HepG2 (cell line): Measurements from ENCODE around the gene DEPDC1. TPM values are rescaled to one million over a fixed set of nuclear protein-coding genes. Genes with fewer than 3 reads are reported as not detected.

ENCODE experiments used
- E2F2 ChIP-seq: sonication (generic); formaldehyde crosslinking; IDR thresholded peaks from 2 replicates; pipeline ENCODE4 v1.4.0; 2020; ENCODE audit warnings: missing genetic modification reagents, borderline replicate concordance
- LBX2 ChIP-seq: sonication (generic); formaldehyde crosslinking; IDR thresholded peaks from 2 replicates; pipeline ENCODE4 v1.5.0; 2020; ENCODE audit warnings: missing genetic modification reagents, mild to moderate bottlenecking, borderline replicate concordance
- SCMH1 ChIP-seq: sonication (generic); formaldehyde crosslinking; IDR thresholded peaks from 2 replicates; pipeline ENCODE4 v1.9.0; 2021; ENCODE audit warnings: missing genetic modification reagents, mild to moderate bottlenecking, borderline replicate concordance
- SNAPC4 ChIP-seq: sonication (generic); formaldehyde crosslinking; IDR thresholded peaks from 2 replicates; pipeline ENCODE4 v1.4.0; 2020; ENCODE audit warnings: mild to moderate bottlenecking, missing genetic modification reagents
- TFDP1 ChIP-seq: IDR thresholded peaks from 2 replicates; pipeline ENCODE4 v1.6.1; 2016; ENCODE audit warnings: missing compliant biosample characterization, missing genetic modification reagents, borderline replicate concordance
- ZNF350 ChIP-seq: sonication (generic); formaldehyde crosslinking; IDR thresholded peaks from 2 replicates; pipeline ENCODE4 v1.4.0; 2020; ENCODE audit warnings: mild to moderate bottlenecking, low read depth, missing genetic modification reagents, borderline replicate concordance
- polyA plus RNA-seq, 8 experiments: library from polyadenylated mRNA; depleted of rRNA in 3 of 8; stranded (reverse) in 7 of 8; unstranded in 1 of 8; fragments of >200 nt; fragmentation: Illumina TruSeq in 4 of 8; extraction: Trizol in 4 of 8; gene quantifications; 2 replicates each; pipeline versions ENCODE4 v1.2.1 to v1.2.3, GENCODE V29; 2011 to 2016; ENCODE audit warnings: low read depth in 4 of 8, missing spikeins in 1 of 8, mixed read lengths in 1 of 8; ENCODE audit not compliant: insufficient read depth in 1 of 8
- total RNA-seq, 5 experiments: library from RNA; depleted of rRNA; stranded (reverse); fragments of >200 nt; fragmentation: Illumina TruSeq; extraction: Trizol; gene quantifications; 2 replicates each; pipeline ENCODE4 v1.2.3, GENCODE V29; 2016; ENCODE audit warnings: low read depth in 1 of 5

The DEPDC1 gene
- total and polyA plus RNA-seq, 2 of the 13 experiments (the other 11 are each of a cell fraction or from before 2014, with no cell fraction given): 7.0 to 20.2 TPM

GRCh38 chr1:68464891-68465290 lies 32.0 kb downstream of the DEPDC1 start (continued):
- no peak for TF ChIP-seq SNAPC4 (CRISPR knock-in tag)
- TF ChIP-seq TFDP1 (CRISPR knock-in tag): no peak
- no peak for TF ChIP-seq E2F2 (CRISPR knock-in tag)
- no peak for TF ChIP-seq ZNF350 (CRISPR knock-in tag)
- TF ChIP-seq LBX2 (CRISPR knock-in tag): no peak
- TF ChIP-seq SCMH1 (CRISPR knock-in tag): no peak
